HG02588 (cell line): ENCODE data around the gene BABAM2.
"Not testable (repeated sequence)": the region's sequence is repeated elsewhere in the genome, so short reads cannot be mapped to it uniquely, and the experiment has no call there.

Experiments
- ATAC-seq: cut with Tn5 transposase; IDR thresholded peaks from one replicate; pipeline ENCODE4 v1.9.1; 2021; ENCODE audit warnings: mild to moderate bottlenecking, moderate library complexity; ENCODE audit not compliant: unreplicated experiment

Gene BABAM2

DNA sequence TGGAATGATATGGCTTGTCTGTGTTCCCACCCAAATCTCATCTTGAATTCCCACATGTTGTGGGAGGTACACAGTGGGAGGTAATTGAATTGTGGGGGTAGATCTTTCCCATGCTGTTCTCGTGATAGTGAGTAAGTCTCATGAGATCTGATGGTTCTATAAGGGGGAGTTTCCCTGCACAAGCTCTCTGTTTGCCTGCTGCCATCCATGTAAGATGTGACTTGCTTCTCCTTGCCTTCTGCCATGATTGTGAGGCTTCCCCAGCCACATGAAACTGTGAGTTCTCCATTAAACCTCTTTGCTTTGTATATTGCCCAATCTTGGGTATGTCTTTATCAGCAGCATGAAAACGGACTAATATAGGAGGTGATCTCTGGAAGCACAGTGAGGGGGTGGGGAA lies 78.4 kb downstream of the BABAM2 start:
- not testable (repeated sequence) for ATAC-seq

DNA sequence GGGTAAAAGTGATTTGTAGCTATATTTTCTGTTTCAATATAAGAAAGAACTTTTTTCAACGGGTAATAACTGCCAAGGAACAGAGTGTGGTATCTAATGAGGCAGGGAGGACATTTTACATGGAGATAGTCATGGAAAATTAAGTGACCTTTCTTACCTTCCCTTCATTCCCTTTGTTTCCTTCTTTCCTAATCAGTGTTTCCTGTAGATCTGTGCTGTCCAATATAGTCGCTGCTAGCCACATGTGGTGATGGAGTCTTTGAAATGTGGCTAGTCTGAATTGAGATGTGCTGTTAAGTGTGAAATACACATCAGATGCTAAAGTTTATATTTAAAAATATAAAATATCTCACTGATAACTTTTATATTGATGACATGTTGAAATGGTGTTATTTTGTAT lies 81.8 kb downstream of the BABAM2 start:
- no peak for ATAC-seq

DNA sequence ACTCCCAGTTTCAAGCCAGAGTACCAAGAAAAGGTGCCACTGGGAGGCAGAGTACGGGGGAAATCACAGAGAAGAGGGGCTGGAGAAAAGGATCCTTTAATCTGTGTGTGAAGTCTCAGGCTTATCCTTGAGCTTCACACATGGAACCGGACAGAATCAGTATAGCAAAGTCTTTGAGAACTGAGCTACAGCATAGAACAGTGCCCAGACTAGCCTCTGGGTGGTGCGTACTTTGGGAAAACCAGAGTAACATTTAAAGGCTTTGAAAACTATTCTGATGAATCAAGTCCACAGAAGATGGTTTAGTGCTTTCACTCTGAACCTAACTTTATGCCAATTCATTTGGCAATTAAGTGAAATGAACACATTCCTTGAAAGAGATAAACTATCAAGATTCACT lies 83.1 kb downstream of the BABAM2 start:
- ATAC-seq, result no peak

DNA sequence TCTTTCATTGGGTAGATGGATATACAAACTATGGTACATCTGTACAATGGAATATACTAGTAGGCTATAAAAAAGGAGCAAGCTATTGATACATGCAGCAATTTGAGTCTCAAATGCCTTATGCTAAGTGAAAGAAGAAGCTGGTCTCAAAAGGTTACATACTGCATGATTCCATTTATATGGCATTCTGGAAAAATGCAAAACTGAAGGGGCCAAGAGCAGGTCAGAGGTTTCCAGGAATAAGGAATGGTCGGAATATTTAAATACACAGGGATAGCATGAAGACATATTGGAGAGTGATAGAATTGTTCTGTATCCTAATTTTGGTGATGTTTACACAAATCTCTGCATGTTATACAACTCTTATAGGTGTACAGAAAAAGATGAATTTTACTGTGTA lies 85.8 kb downstream of the BABAM2 start:
- no peak for ATAC-seq

DNA sequence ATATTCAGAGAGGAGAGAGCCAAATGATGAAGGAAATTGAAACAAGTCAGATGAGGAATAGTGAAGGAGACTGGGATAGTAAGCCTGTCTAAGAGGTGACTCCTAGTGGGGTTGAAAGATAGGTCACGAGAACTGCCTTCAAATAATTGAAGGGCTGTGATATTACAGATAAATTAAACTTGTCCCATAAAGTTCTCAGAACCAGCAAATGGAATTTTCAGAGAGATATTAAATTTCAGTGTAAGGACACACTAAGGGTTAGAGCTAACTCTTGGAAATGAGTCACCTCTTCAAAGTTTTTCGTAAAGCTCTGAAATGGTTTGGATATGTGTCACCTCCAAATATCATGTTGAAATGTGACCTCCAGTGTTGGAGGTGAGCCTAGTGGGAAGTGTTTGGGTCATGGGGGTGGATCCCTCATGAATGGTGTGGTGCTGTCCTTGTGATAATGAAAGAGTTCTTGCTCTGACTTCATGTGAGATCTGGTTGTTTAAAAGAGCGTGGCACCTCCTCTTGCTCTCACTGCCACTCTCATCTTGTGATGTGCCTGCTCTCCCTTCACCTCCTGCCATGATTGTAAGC lies 87.3 kb downstream of the BABAM2 start:
- ATAC-seq, result no peak

DNA sequence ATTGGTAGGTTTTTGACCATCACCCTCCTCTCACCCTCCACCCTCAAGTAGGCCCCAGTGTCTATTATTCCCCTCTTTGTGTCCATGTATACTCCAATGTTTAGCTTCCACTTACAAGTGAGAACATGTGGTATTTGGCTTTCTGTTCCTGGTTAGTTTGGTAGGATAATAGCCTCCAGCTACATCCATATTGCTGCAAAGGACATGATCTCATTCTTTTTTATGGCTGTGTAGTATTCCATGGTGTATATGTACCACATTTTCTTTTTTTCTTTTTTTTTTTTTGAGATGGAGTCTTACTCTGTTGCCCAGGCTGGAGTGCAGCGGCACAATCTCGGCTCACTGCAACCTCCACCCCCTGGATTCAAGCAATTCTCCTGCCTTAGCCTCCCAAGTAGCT lies 88.2 kb downstream of the BABAM2 start:
- ATAC-seq, result not testable (repeated sequence)

DNA sequence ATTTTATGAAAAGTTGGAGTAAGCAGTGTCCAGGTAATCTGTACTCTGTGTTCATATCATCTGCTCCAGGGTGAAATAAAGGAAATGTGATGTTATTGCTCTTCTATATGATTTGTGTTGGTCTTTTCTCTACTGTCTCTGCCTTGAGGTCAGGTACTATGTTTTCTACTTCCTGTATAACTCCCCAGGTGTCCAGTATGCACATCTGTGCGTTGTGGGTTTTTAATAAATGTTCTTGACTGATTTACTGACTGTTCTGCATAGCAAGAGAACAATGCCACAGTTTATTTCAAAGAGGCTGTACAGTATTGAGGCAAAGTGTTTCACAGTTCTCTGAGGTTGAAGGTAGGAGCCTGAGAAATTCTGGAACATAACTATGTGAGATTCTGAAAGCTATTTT lies 89.7 kb downstream of the BABAM2 start:
- no peak for ATAC-seq

DNA sequence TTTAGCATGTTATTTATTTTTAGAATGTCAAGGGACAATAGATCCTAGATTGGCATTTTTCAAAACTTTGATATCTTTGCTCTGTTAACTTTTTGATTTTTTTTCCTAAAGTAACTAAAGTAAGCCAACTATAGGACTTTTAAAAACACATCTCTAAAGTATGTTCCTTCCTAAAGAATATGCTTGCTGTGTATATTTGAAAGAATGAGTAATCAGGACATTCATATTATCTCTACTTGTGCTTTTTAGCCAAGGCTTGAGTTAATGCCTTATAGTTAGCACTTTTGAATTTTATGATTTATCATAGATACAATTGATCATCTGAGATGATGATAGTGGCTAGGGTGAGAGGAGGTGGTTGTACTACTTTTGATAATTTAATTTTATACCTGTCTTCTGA lies 93.6 kb downstream of the BABAM2 start:
- ATAC-seq, result no peak

DNA sequence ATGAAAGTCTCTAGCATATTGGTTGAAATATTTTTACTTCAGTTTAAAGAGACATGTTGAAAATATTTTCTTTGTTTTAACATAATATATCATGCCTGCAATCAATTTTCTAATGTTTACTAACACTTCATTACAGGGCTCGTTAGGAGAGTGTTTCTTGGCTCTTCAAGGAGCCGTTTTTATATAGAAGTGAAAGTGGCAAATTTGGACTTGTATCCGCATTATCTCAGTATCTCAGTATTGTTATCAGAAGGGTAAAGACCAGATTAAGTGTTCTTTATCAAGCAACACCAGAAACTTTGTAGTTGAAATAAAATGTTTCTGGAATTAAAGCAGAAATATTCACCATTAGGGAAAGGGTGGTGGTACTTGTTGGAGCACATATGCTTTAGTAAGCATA lies 97.8 kb downstream of the BABAM2 start:
- no peak for ATAC-seq

DNA sequence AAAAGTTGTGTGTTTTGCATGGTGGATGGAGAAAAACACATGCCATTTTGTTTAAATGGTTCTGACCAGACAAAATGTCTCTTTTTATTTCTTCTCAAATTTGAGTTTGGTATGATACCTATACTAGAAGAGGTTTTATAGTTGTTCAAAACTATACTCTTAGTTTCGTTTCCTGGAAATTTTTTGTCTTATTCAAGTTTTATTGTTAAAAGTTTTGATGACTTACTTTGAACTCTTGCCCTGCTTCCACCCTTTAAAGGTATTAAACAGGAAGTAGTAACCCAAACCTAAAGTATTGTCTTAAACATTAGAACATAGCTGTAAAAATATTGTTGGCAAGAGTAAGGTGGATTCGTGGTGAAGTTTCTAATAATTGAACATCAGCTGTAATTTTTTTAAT lies 98.2 kb downstream of the BABAM2 start:
- no peak for ATAC-seq

DNA sequence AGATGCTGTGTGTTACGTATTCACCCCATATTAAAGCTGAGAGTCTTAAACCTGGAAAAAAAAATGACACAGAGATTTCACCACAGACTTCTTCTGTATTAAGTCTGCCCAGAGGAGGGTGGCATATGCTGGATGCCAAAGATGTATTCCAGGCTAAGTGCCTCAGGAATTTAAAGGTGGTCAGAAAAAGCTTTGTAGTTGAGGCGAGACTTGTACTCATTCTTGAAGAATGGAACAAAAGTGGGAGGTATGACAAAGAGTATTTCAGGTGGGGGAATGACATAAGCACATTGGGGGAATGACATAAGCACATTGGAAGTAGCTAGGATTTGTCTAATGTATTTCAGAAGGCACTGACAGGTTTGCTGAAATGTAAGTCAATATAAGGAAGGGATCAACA lies 98.6 kb downstream of the BABAM2 start:
- no peak for ATAC-seq

DNA sequence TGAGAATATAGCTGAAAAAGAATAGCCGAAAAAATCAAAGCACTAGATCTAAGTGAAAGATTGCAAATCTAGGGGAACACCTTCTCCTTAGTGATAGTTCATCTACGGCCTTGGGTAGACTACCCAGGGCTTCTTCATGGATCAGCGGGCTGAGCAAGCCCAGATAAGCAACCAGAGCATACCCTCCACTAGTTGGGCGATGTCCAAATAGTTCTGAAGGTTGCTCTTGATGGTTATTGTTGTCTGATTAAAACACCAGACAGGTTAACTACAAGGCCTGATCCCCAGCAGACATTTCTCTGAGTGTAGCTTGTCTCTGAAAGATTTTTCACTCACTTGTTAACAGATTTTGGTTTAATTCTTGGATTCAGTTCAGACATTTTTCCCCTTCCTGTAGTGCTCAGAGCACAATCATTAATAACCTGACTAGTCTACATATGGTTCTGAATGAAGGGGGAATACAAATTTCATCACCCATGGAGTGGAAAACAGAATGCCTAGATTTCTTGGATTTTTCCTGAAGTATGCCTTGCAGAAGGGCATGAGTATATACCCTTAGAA lies 99.6 kb downstream of the BABAM2 start:
- no peak for ATAC-seq

DNA sequence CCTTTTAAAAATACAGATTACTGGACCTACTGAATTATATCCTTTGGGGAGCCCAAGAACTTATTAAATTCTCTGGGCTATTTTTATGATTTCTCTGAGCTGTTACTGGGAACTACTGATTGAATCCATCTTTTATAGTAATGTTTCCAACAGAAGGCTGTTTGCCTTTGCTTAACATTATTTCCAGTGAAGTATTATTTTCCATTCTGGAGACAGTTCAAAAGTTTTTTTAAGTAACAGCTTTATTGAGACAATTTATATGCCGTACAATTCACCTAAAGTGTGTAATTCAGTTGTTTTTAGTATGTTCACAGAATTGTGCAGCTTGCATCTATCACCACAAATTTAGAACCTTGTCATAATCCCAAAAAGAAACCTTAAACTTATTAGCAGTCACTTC lies 100.6 kb downstream of the BABAM2 start:
- ATAC-seq, result no peak

DNA sequence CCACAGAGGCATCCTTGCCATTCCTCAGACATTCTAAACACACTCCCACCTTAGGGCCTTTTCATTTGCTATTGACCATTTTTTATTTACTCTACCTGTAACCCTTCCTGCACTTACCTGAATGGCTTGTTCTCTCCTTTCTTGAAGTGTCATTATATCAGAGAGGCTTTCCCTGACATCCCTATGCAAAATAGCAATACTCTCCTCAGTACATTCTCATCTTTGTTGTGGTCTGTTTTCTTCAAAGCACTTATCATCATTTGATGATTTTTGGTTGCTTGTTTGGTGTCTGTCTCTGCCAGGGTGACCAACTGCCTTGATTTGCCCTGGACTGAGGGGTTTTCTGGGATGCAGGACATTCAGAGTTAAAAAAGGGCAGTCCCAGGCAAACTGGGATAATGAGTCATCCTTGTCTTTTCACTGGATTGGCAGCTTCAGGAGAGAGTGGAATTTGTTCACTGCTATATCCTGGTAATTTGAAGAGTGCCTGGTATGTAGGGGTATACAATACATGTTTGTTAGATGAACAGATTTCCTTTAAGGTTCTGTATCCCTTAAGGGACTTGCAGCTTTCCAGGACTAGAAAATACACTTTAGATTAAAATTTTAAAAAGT lies 102.4 kb downstream of the BABAM2 start:
- ATAC-seq, result no peak

DNA sequence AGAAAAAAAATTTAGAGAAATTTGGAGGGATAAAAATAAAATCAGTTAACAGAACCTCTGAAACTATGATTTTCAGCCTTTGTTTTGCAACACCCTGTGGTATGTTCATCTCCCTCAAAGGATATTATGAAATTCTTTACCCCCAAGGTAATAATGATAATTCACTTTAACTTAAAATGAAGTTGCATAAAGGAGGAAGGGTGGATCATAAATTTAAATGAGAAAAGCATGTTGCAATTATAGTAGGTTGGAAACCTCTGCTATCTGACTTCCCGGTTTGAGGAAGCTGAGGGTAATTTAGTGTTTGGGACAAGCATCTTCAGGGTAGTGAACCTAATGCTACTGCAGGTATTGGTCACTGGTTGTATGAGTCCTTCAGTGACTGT lies 102.9 kb downstream of the BABAM2 start:
- ATAC-seq, result no peak

DNA sequence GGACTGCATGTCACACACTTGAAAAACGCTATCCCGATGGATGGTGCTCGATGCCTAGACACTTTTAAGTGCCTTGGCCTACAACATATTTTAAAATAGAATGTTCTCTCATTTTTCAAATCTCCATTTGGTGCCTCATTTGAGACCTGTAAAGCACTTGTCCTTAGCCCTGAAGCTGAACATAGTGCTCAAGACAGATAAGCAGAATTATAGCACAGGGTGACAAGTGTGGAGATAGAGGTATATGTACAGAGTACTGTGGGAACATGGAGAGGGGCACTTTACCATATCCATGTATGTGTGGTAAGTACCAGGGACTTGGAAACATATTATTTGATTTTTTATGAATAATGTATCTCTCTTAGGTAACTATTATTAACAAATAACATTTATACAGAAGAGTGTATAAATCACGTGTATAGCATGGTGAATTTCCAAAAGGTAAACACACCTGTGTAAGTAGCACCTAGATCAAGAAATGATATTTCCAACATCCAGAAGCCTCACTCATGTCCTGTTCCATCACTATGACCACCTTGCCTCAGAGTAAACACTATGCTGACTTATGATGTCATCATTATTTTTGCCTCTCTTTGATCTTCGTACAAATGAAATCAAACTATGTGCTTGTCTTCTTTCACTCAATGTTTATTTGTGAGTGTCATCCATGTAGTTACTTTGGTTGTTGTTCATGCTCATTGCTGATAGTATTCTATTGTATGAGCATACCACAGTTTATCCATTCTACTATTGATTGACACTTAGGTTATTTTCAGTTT lies 103.6 kb downstream of the BABAM2 start:
- no peak for ATAC-seq

DNA sequence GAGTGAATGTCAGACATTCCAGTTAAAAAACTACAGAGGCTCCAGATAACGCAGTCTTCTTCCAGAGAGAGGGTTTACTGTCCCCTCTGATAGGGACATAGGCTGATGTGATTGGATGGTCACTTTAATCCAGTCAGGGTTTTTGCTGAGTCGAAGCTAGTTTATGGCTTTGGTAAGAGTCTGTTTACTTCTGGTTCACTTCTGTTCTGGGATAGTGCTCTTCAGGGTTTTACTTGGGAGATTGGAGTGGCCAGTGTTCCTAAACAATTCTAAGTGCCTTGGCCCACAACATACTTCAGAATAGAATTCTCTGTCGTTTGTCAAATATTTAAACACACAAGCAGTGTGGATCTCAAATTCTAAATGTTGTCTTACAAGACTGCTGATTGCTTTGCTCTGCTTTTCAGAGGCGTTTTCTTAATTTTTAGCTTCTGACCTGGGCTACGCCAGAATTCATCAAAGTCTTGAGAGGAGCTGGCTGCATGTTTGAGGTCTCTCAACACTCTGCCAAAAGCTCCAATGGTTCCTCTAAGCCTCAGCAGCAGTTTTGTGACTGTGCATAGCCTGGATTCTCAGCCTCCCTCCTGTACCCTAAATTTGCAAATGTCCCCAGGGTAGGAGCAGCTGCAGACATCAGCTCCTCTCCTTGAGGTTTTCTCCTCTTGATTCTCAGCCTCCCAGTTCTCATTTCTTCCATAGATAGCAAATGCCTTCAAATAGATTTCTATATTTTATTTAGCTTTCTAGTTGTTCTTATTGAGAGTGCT lies 105.8 kb downstream of the BABAM2 start:
- no peak for ATAC-seq

DNA sequence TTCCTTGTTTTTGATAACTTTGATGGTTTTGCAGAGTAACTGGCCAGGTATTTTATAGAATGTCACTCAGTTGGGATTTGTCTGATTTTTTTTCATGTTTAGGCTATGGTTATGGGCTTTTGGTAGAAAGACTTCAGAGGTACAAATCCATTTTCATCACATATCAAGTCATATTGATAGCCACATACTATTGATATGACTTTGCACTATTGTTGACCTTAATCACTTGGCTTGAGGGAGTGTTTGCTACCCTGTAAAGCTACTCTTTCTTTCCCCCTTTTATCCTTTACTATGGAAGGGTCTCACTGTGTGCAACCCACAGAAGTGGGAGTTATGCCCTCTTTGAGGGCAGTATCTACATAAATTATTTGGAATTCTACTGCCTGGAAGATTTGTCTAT lies 109.8 kb downstream of the BABAM2 start:
- no peak for ATAC-seq

DNA sequence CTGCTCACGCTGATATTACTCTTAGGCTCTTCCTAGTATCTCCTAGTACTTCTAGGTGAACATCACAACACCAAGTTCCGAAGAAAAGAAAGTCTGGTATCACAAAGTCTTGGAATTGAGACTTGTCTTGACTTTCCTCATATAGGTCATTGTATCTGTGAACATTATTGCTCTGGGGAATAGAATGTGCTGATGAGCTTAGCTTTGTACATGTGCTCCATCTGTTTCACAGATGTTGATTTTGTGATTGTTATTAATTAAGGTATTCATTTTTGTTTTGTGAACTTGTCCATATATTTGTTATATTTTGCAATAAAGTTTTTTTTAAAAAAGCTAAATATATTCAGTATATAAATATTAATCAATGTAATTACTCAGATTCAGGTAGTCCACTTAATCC lies 111.7 kb downstream of the BABAM2 start:
- ATAC-seq, result no peak

DNA sequence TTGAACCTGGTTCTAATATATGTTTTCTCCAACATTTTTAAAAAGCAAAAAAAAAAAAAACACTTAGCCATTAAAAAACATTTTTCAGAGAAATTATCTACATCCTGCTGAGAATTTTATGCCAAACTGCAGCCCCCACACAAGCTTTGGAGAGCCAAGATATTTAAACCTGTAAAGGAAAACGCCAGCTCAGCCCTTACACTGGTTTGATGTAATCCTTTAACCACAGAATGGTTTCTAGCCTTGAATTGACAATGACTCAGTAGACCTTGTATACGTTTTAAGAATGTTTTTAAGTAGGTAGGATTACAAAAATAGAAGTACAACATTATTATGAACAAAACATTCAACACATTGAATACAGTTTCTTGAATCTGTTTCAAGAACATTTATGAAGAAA lies 113.6 kb downstream of the BABAM2 start:
- no peak for ATAC-seq

DNA sequence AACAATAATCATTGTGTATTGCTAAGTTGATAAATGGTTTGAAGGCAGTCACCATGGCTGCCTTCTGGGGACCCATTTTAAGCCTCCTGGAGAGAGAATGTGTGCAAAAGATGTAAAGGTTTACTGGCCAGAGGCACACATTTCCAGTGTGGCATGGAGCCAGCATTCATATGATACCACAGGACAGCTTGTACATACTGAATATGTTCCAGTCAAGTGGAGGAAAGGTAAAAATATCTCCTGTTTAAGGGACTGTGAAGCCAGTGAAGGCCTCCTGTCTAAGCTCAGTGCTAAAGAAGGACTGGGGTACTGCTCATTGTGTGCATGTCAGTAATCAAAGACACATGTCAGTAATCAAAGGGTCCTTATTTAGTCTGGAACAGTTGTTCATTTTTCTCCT lies 119.2 kb downstream of the BABAM2 start:
- no peak for ATAC-seq
